ENCODE results near the gene CD163L1.

DNA sequence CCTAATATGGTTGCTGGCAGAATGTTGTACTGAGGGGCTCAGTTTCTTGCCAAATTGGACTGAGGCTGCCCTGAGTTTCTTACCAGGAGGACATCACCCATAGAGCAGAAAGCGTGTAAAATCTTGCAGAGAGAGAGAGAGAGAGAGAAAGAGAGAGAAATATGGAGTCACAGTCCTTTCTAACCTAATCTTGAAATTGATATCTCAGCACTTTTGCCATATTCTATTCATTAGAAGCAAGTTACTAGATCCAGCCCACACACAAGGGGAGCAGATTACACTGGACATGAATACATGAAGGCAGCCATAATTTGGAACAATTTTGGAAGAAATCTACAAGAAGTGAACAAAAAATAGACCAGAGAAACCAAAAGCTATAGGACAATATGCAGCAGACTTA, 4.1 kb upstream of the CD163L1 start:
- TF ChIP-seq CTCF (IDR thresholded peaks at IDR 0.05) (no peak), POLR2A (IDR thresholded peaks at IDR 0.05) (no peak)
